RWPE1 (cell line): ENCODE measurements around the gene HSD17B8.

ENCODE experiments used
- CTCF ChIA-PET: fragments of 350-600 bp; sonication (Branson Sonifier 250); formaldehyde crosslinking; extraction: SDS; loops from one replicate; lab custom pipeline; 2021; lab: Yijun Ruan, JAX
- POLR2A ChIA-PET: fragments of 400-600 bp; formaldehyde crosslinking; extraction: SDS; loops from one replicate; lab custom pipeline; 2020; ENCODE audit warnings: antibody characterized with exemption; ENCODE audit not compliant: low non-redundant PET; lab: Yijun Ruan, JAX
- DNase-seq: peaks from one replicate; pipeline ENCODE4 v3.0.0; 2012; ENCODE audit warnings: low spot score
- H3K27ac ChIP-seq: fragments of 450-650 bp; 2 replicates; pipeline ENCODE4 v1.5.1; 2017
- TF ChIP-seq, protein P1 (sequence below): fragments of 450-650 bp; conservative IDR thresholded peaks from 2 replicates; pipeline ENCODE4 v1.5.1; 2017; ENCODE audit warnings: low read depth, mild to moderate bottlenecking

The HSD17B8 gene

GRCh38 chr6:33166811-33167210, 37.6 kb upstream of the HSD17B8 start:
- CTCF ChIA-PET = no interaction called here

DNA sequence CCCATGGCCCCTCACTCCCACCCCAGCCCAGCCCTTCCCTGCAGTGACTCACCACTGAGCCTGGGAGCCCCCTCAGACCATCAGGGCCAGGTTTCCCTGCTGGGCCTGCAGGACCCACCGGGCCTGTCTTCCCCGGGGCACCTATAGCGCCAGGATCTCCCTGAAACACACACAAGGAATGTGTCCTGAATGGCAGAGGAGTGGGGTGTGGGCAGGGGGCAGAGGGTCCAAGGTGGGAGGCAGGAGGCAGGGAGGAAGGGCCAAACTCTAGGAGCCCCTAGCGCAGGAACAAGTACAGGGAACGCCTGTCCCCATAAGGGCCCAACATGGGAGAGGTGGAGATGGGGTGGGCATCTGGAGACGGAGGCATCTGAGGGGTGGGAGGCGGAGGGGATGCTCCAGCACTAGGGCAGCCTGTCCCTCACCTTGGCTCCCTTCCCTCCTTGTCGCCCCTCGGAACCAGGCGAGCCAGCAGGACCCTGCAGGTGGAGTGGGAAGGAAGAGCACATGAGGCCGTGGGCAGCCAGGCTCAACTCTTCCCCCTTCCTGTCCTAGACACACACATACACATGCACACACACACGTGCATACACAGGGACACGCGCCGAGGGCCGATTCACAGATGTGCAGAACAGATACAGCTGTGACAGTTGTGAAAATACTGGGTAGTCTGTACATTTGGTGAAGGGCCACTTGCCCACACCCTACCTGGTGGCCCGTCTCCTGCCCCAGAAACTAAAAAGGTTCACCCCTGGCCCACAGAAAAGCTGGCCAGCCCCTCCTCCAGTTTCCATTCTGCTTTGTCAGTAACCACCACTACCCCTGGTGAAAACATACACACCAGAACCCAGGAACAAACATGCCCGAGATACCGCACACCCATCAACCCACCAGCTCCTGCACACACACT, 36.8 kb upstream of the HSD17B8 start:
- no peak for DNase-seq
- ChIA-PET CTCF (interaction anchor here (0.8 kb wide), 1 partner anchor 80 kb away, joined by 3 read pairs; no protein-coding TSS in a partner anchor), POLR2A (no interaction called here)
- TF ChIP-seq, protein P1, sequence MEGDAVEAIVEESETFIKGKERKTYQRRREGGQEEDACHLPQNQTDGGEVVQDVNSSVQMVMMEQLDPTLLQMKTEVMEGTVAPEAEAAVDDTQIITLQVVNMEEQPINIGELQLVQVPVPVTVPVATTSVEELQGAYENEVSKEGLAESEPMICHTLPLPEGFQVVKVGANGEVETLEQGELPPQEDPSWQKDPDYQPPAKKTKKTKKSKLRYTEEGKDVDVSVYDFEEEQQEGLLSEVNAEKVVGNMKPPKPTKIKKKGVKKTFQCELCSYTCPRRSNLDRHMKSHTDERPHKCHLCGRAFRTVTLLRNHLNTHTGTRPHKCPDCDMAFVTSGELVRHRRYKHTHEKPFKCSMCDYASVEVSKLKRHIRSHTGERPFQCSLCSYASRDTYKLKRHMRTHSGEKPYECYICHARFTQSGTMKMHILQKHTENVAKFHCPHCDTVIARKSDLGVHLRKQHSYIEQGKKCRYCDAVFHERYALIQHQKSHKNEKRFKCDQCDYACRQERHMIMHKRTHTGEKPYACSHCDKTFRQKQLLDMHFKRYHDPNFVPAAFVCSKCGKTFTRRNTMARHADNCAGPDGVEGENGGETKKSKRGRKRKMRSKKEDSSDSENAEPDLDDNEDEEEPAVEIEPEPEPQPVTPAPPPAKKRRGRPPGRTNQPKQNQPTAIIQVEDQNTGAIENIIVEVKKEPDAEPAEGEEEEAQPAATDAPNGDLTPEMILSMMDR = no peak
- H3K27ac ChIP-seq = no peak overlapping the region

More at GRCh38 chr6:33166811-33167210, 37.6 kb upstream of the HSD17B8 start:
- TF ChIP-seq, protein P1 = no peak
- POLR2A ChIA-PET = no interaction called here
- no peak for DNase-seq
- no peak overlapping the region for H3K27ac ChIP-seq

- DNase-seq = no peak
- TF ChIP-seq, protein P1 = no peak
- ChIA-PET CTCF (interaction anchor here (0.8 kb wide), 1 partner anchor 80 kb away, joined by 3 read pairs; no protein-coding TSS in a partner anchor), POLR2A (no interaction called here)
- no peak overlapping the region for H3K27ac ChIP-seq
Observed at GRCh38 chr6:33168284-33168601, 36.2 kb upstream of the HSD17B8 start.

DNA sequence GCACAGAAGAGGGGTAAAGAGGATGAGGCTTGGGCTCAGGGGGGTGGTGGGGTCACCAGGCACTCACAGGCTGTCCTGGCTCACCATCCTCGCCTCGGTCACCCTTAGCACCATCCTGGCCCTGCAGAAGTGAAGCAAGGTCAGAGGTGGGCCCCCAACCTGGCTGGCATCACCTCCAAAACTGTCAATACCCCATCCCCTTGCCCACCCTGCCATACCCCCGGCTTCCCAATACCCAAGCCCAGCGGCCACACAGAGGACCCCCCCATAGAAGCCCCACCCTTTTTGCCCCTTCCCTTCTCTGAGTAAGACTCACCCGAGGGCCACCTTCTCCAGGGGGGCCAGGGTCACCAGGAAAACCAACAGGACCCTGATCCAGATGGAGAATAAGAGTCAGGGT, 35.8 kb upstream of the HSD17B8 start:
- H3K27ac ChIP-seq = no peak overlapping the region
- ChIA-PET CTCF (interaction anchor here (0.8 kb wide), 1 partner anchor 79 kb away, joined by 3 read pairs; no protein-coding TSS in a partner anchor), POLR2A (no interaction called here)
- TF ChIP-seq, protein P1 = no peak
- DNase-seq = no peak

DNA sequence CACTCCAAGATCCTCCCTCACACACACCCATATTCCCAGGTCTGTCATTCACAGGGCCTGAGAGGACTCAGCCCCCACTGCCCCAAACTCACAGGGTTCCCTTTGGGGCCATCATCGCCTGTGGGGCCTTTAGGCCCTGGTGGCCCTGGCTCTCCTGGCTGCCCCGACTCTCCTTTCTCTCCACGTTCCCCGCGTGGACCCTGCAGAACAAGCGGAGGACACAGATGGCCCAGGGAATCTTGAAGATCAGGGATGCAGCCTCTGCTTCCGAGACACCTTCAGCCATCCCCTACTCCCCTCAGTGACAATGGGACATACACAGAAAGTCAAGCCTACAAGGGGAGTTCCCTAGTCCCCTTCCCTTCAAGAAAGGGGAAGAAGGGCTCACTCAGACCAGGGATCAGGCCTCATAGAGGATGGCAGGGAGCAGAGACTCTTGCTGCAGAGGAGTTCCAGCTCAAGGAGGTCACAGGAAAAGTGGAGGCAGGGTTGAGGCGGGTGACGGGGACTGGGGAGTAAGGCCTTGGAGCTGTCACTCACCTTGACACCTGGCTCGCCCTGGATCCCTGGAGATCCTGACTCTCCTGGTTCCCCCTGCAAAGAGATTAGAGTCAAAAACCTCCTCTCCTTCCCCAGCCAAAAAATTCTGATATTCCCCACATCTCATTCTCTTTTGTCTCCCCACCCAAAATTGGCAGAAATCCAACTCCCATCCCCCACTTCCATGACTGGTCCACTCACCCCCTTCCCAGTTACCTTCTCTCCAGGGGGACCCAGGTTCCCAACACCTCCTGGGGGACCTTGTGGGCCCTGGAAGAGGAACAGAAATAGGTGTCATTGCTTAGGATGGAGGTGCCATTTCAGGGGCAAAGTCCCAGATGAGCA, 34.9 kb upstream of the HSD17B8 start:
- ChIA-PET CTCF (interaction anchor here (0.6 kb wide), 1 partner anchor 177 kb away, joined by 4 read pairs; no protein-coding TSS in a partner anchor), POLR2A (no interaction called here)
- TF ChIP-seq, protein P1 = no peak
- DNase-seq = no peak
- no peak overlapping the region for H3K27ac ChIP-seq
